ENCODE results near the gene TTLL11.

TTLL11 gene

GRCh38 chr9:121939643-121940042, 153.5 kb downstream of the TTLL11 start:
- TF ChIP-seq CEBPB (IDR thresholded peaks at IDR 0.05) (no peak), FOXM1 (IDR thresholded peaks at IDR 0.05; ENCODE audit: borderline replicate concordance, low read depth) (no peak), TCF12 (IDR thresholded peaks at IDR 0.05; ENCODE audit: low read depth) (no peak), MAX (IDR thresholded peaks at IDR 0.05) (no peak)

DNA sequence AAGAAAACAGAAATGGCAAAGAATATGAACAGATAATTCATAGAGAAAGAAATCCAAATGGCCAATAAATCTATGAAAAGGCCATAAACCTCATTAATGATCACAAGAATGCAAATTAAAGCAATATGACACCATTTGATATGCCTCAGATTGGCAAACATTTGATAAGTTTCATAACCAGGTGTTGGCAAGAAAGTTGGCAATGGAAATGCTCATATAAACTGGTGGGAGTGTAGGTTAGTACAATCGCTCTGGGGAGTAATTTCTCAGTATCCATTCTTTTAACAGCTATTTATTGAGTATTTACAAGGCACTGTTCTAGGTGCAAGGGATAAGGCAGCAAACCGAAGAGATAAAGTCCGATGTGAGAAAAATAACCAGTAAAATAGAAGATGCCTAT, 154.5 kb downstream of the TTLL11 start:
- no peak for TF ChIP-seq TCF12 (IDR thresholded peaks at IDR 0.05; ENCODE audit: low read depth)
- no peak for TF ChIP-seq CEBPB (IDR thresholded peaks at IDR 0.05)
- no peak for TF ChIP-seq ZBTB7A (IDR thresholded peaks at IDR 0.05; ENCODE audit: low read depth)

DNA sequence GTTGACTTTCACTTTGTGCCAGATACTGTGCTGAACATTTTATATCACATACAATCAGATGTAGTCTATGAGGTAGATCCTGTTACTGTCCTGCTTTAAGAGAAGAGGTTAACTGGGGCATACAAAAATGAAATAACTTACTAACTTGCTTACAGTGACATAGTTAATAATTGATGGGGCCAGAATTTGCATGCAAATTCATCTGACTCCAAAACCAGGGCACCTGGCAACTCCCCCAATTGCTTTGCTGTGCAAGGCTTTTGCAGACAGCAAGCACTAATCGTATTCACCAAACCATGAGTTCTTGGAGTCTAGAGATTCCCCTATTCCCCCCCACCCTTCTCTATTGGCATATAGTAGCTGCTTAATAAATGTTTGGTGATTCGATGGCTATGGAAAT, 155.9 kb downstream of the TTLL11 start:
- TF ChIP-seq, protein P1, sequence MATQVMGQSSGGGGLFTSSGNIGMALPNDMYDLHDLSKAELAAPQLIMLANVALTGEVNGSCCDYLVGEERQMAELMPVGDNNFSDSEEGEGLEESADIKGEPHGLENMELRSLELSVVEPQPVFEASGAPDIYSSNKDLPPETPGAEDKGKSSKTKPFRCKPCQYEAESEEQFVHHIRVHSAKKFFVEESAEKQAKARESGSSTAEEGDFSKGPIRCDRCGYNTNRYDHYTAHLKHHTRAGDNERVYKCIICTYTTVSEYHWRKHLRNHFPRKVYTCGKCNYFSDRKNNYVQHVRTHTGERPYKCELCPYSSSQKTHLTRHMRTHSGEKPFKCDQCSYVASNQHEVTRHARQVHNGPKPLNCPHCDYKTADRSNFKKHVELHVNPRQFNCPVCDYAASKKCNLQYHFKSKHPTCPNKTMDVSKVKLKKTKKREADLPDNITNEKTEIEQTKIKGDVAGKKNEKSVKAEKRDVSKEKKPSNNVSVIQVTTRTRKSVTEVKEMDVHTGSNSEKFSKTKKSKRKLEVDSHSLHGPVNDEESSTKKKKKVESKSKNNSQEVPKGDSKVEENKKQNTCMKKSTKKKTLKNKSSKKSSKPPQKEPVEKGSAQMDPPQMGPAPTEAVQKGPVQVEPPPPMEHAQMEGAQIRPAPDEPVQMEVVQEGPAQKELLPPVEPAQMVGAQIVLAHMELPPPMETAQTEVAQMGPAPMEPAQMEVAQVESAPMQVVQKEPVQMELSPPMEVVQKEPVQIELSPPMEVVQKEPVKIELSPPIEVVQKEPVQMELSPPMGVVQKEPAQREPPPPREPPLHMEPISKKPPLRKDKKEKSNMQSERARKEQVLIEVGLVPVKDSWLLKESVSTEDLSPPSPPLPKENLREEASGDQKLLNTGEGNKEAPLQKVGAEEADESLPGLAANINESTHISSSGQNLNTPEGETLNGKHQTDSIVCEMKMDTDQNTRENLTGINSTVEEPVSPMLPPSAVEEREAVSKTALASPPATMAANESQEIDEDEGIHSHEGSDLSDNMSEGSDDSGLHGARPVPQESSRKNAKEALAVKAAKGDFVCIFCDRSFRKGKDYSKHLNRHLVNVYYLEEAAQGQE (IDR thresholded peaks at IDR 0.05; ENCODE audit: low read depth): no peak
- TF ChIP-seq, protein P2, sequence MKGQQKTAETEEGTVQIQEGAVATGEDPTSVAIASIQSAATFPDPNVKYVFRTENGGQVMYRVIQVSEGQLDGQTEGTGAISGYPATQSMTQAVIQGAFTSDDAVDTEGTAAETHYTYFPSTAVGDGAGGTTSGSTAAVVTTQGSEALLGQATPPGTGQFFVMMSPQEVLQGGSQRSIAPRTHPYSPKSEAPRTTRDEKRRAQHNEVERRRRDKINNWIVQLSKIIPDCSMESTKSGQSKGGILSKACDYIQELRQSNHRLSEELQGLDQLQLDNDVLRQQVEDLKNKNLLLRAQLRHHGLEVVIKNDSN (IDR thresholded peaks at IDR 0.05): no peak
- no peak for TF ChIP-seq TAF1 (IDR thresholded peaks at IDR 0.05; ENCODE audit: low read depth)
- no peak for TF ChIP-seq CREB1 (IDR thresholded peaks at IDR 0.05; ENCODE audit: low read depth)
- TF ChIP-seq TEAD4 (IDR thresholded peaks at IDR 0.05): no peak
- no peak for TF ChIP-seq ZBTB7A (IDR thresholded peaks at IDR 0.05; ENCODE audit: low read depth)
- no peak for TF ChIP-seq EP300 (IDR thresholded peaks at IDR 0.05; ENCODE audit: borderline replicate concordance)
- no peak for TF ChIP-seq EGR1 (IDR thresholded peaks at IDR 0.05)

DNA sequence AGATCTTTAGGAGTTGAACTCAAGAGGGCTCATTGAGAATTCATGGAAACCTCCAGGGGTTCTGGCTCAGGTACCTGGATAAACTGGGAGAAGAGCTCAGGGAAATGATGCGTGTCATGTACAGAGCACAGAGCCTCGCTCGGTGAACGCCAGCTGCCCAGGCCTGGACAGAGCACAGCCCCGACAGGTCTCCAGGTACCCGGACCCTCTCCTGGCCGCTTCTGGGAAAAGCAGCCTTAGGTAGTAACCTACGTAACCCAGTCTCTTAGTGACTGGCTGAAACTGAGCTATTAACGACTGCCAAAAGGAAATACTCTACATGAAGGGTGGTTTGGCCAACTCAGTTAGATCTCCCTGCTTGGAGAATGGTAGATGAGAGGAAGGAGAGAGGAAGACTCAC, 157.4 kb downstream of the TTLL11 start:
- no peak for TF ChIP-seq NFIC (IDR thresholded peaks at IDR 0.05)
- TF ChIP-seq, protein P1 (IDR thresholded peaks at IDR 0.05; ENCODE audit: low read depth): no peak
- no peak for TF ChIP-seq ZBTB7A (IDR thresholded peaks at IDR 0.05; ENCODE audit: low read depth)
- TF ChIP-seq CEBPB (IDR thresholded peaks at IDR 0.05): no peak
- no peak for TF ChIP-seq FOXM1 (IDR thresholded peaks at IDR 0.05; ENCODE audit: borderline replicate concordance, low read depth)
- TF ChIP-seq, protein P2 (IDR thresholded peaks at IDR 0.05): no peak
- no peak for TF ChIP-seq TAF1 (IDR thresholded peaks at IDR 0.05; ENCODE audit: low read depth)
- TF ChIP-seq YY1 (IDR thresholded peaks at IDR 0.05; ENCODE audit: low read depth): no peak
- TF ChIP-seq RAD21 (IDR thresholded peaks at IDR 0.05; ENCODE audit: low read depth): no peak
- no peak for TF ChIP-seq TCF12 (IDR thresholded peaks at IDR 0.05; ENCODE audit: low read depth)
- no peak for TF ChIP-seq MAX (IDR thresholded peaks at IDR 0.05)
- no peak for TF ChIP-seq CREB1 (IDR thresholded peaks at IDR 0.05; ENCODE audit: low read depth)
- no peak for TF ChIP-seq EGR1 (IDR thresholded peaks at IDR 0.05)
- TF ChIP-seq TEAD4 (IDR thresholded peaks at IDR 0.05): no peak
- no peak for TF ChIP-seq EP300 (IDR thresholded peaks at IDR 0.05; ENCODE audit: borderline replicate concordance)

DNA sequence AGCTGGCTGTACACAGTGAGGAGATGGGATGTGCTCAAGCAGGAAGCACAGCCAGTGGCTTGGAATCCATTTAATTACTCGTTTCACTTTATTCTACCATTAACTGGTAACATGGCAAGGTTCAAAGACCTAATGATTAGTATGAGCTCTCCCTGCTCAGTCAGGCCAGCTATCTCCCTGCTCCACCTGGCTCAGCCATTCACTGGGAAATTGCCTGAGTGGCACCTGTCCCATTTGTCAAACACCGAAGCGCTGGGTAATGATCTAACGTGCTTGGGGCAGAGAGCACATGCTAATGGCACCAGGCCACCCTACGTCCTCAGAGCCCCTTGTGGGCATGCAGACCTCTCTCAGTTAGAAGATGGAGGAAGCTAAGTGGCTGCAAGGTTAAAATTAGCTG, 162.2 kb downstream of the TTLL11 start:
- TF ChIP-seq TCF12 (IDR thresholded peaks at IDR 0.05; ENCODE audit: low read depth) (no peak), FOXM1 (IDR thresholded peaks at IDR 0.05; ENCODE audit: borderline replicate concordance, low read depth) (no peak), EP300 (IDR thresholded peaks at IDR 0.05; ENCODE audit: borderline replicate concordance) (no peak), ZBTB7A (IDR thresholded peaks at IDR 0.05; ENCODE audit: low read depth) (no peak), TAF1 (IDR thresholded peaks at IDR 0.05; ENCODE audit: low read depth) (no peak), TEAD4 (IDR thresholded peaks at IDR 0.05) (no peak), EGR1 (IDR thresholded peaks at IDR 0.05) (no peak), NFIC (IDR thresholded peaks at IDR 0.05) (no peak), CEBPB (IDR thresholded peaks at IDR 0.05) (no peak)
- TF ChIP-seq, protein P1 (IDR thresholded peaks at IDR 0.05; ENCODE audit: low read depth): no peak

Data from Ishikawa (cell line).